ENCODE results near the gene SCNN1A.

SCNN1A gene

GRCh38 chr12:6376079-6376869 is 911 bp upstream of the SCNN1A start:
- peak overlapping the region; percentile 7 for H2AFZ ChIP-seq (ENCODE audit: insufficient read depth, low read length, poor library complexity)
- H3K27me3 ChIP-seq (ENCODE audit: insufficient read depth, low read length) = no peaks in the 10 kb centered on the region
- peaks cover 1% of the 10 kb centered on the region for H3K9me3 ChIP-seq (ENCODE audit: insufficient read depth, low read depth, low read length)
- H4K12ac ChIP-seq (ENCODE audit: low read depth, low read length) = no peak overlapping the region
- no peak overlapping the region for H3K4ac ChIP-seq (ENCODE audit: low read depth, low read length)
- DNase-seq = peak in 1 of 2 donors; percentile 48
- H3K4me3 ChIP-seq (ENCODE audit: low read depth, low read length) = no peak overlapping the region
- no peaks in the 10 kb centered on the region for H3K36me3 ChIP-seq (ENCODE audit: control insufficient read depth in 1 of 2, insufficient read depth in 2 of 2, low read length in 2 of 2)
- peak overlapping the region; percentile 36 for H3K4me2 ChIP-seq (ENCODE audit: low read length)
- WGBS (ENCODE audit: extremely low coverage, insufficient coverage, insufficient read length) = no CpG with 5 or more reads among the region's 19 CpGs
- H3K4me1 ChIP-seq (ENCODE audit: control insufficient read depth in 1 of 2, insufficient read depth in 2 of 2, low read length in 2 of 2) = peaks cover 36 to 51% of the 10 kb centered on the region in 2 experiments
- H2BK12ac ChIP-seq (ENCODE audit: low read length) = peak overlapping the region; percentile 32
- H3K9ac ChIP-seq (ENCODE audit: low read length) = no peak overlapping the region
- H3K27ac ChIP-seq (ENCODE audit: low read depth, low read length) = peak overlapping the region; percentile 52
- H3K23ac ChIP-seq (ENCODE audit: low read length) = no peak overlapping the region
- no peaks in the 10 kb centered on the region for H3K79me2 ChIP-seq (ENCODE audit: control insufficient read depth, insufficient read depth, low read length, poor library complexity)
- H2BK5ac ChIP-seq (ENCODE audit: low read depth, low read length, poor library complexity) = peak overlapping the region; percentile 35
- H3K79me1 ChIP-seq (ENCODE audit: low read length) = peaks cover 23% of the 10 kb centered on the region
- peak overlapping the region; percentile 74 for H4K91ac ChIP-seq (ENCODE audit: low read depth, low read length)
- peak overlapping the region; percentile 19 for H3K18ac ChIP-seq (ENCODE audit: low read length)
- peak overlapping the region; percentile 37 for H3K14ac ChIP-seq (ENCODE audit: low read length)
- H2AK5ac ChIP-seq (ENCODE audit: low read length) = no peak overlapping the region
- H4K8ac ChIP-seq (ENCODE audit: low read depth, low read length) = peak overlapping the region; percentile 42
- peak overlapping the region; percentile 12 for H2BK120ac ChIP-seq (ENCODE audit: insufficient read depth, low read length, poor library complexity)

GRCh38 chr12:6374786-6375160 is 590 bp downstream of the SCNN1A start:
- no peak overlapping the region for H4K12ac ChIP-seq (ENCODE audit: low read depth, low read length)
- DNase-seq = no peak
- H3K23ac ChIP-seq (ENCODE audit: low read length) = no peak overlapping the region

GRCh38 chr12:6374028-6374785 is 1.2 kb downstream of the SCNN1A start:
- Histone ChIP-seq H3K27me3 (ENCODE audit: insufficient read depth, low read length) (no peaks in the 10 kb centered on the region), H4K91ac (ENCODE audit: low read depth, low read length) (peak overlapping the region; percentile 24), H2AFZ (ENCODE audit: insufficient read depth, low read length, poor library complexity) (no peak overlapping the region), H3K14ac (ENCODE audit: low read length) (peak overlapping the region; percentile 21), H2BK12ac (ENCODE audit: low read length) (peak overlapping the region; percentile 82), H4K12ac (ENCODE audit: low read depth, low read length) (no peak overlapping the region), H3K4ac (ENCODE audit: low read depth, low read length) (no peak overlapping the region), H3K9me3 (ENCODE audit: insufficient read depth, low read depth, low read length) (peaks cover 1% of the 10 kb centered on the region), H4K8ac (ENCODE audit: low read depth, low read length) (no peak overlapping the region), H3K79me1 (ENCODE audit: low read length) (peaks cover 28% of the 10 kb centered on the region), H2AK5ac (ENCODE audit: low read length) (peak overlapping the region; percentile 19), H3K23ac (ENCODE audit: low read length) (no peak overlapping the region), H3K79me2 (ENCODE audit: control insufficient read depth, insufficient read depth, low read length, poor library complexity) (peaks cover under 1% of the 10 kb centered on the region), H2BK120ac (ENCODE audit: insufficient read depth, low read length, poor library complexity) (no peak overlapping the region), H3K4me3 (ENCODE audit: low read depth, low read length) (no peak overlapping the region), H3K4me2 (ENCODE audit: low read length) (no peak overlapping the region), H3K18ac (ENCODE audit: low read length) (peak overlapping the region; percentile 51), H3K36me3 (ENCODE audit: control insufficient read depth in 1 of 2, insufficient read depth in 2 of 2, low read length in 2 of 2) (no peaks in the 10 kb centered on the region), H3K4me1 (ENCODE audit: control insufficient read depth in 1 of 2, insufficient read depth in 2 of 2, low read length in 2 of 2) (peaks cover 45 to 59% of the 10 kb centered on the region in 2 experiments), H2BK5ac (ENCODE audit: low read depth, low read length, poor library complexity) (no peak overlapping the region), H3K9ac (ENCODE audit: low read length) (no peak overlapping the region), H3K27ac (ENCODE audit: low read depth, low read length) (no peak overlapping the region)
- DNase-seq = no peak
- WGBS (ENCODE audit: extremely low coverage, insufficient coverage, insufficient read length) = no CpG with 5 or more reads among the region's 24 CpGs

More at GRCh38 chr12:6374786-6375160, 590 bp downstream of the SCNN1A start:
- Histone ChIP-seq H3K36me3 (ENCODE audit: control insufficient read depth in 1 of 2, insufficient read depth in 2 of 2, low read length in 2 of 2) (no peaks in the 10 kb centered on the region), H3K9me3 (ENCODE audit: insufficient read depth, low read depth, low read length) (peaks cover 1% of the 10 kb centered on the region), H2AK5ac (ENCODE audit: low read length) (peak overlapping the region; percentile 60), H3K4me1 (ENCODE audit: control insufficient read depth in 1 of 2, insufficient read depth in 2 of 2, low read length in 2 of 2) (peaks cover 44 to 59% of the 10 kb centered on the region in 2 experiments), H3K9ac (ENCODE audit: low read length) (no peak overlapping the region), H3K14ac (ENCODE audit: low read length) (peak overlapping the region; percentile 61), H3K79me1 (ENCODE audit: low read length) (peaks cover 28% of the 10 kb centered on the region), H4K8ac (ENCODE audit: low read depth, low read length) (peak overlapping the region; percentile 3), H2BK12ac (ENCODE audit: low read length) (peak overlapping the region; percentile 87), H3K18ac (ENCODE audit: low read length) (peak overlapping the region; percentile 51), H3K27me3 (ENCODE audit: insufficient read depth, low read length) (no peaks in the 10 kb centered on the region), H3K4me2 (ENCODE audit: low read length) (no peak overlapping the region), H2BK120ac (ENCODE audit: insufficient read depth, low read length, poor library complexity) (no peak overlapping the region), H3K79me2 (ENCODE audit: control insufficient read depth, insufficient read depth, low read length, poor library complexity) (no peaks in the 10 kb centered on the region), H3K4me3 (ENCODE audit: low read depth, low read length) (no peak overlapping the region), H2AFZ (ENCODE audit: insufficient read depth, low read length, poor library complexity) (no peak overlapping the region), H3K27ac (ENCODE audit: low read depth, low read length) (no peak overlapping the region), H2BK5ac (ENCODE audit: low read depth, low read length, poor library complexity) (no peak overlapping the region), H4K91ac (ENCODE audit: low read depth, low read length) (peak overlapping the region; percentile 27), H3K4ac (ENCODE audit: low read depth, low read length) (peak overlapping the region; percentile 23)
- WGBS (ENCODE audit: extremely low coverage, insufficient coverage, insufficient read length) = no CpG with 5 or more reads among the region's 7 CpGs

- WGBS (ENCODE audit: extremely low coverage, insufficient coverage, insufficient read length) = no CpG with 5 or more reads among the region's 14 CpGs
- no peak overlapping the region for H2AFZ ChIP-seq (ENCODE audit: insufficient read depth, low read length, poor library complexity)
These were observed 2.2 kb downstream of the SCNN1A start for GRCh38 chr12:6373022-6373787.

More at GRCh38 chr12:6373022-6373787, 2.2 kb downstream of the SCNN1A start:
- Histone ChIP-seq H2BK5ac (ENCODE audit: low read depth, low read length, poor library complexity) (no peak overlapping the region), H3K4me2 (ENCODE audit: low read length) (peak overlapping the region; percentile 40), H4K91ac (ENCODE audit: low read depth, low read length) (no peak overlapping the region), H3K14ac (ENCODE audit: low read length) (no peak overlapping the region), H3K4me3 (ENCODE audit: low read depth, low read length) (no peak overlapping the region), H3K36me3 (ENCODE audit: control insufficient read depth in 1 of 2, insufficient read depth in 2 of 2, low read length in 2 of 2) (no peaks in the 10 kb centered on the region), H3K27me3 (ENCODE audit: insufficient read depth, low read length) (no peaks in the 10 kb centered on the region), H3K23ac (ENCODE audit: low read length) (no peak overlapping the region), H3K4me1 (ENCODE audit: control insufficient read depth in 1 of 2, insufficient read depth in 2 of 2, low read length in 2 of 2) (peaks cover 47 to 59% of the 10 kb centered on the region in 2 experiments), H2BK120ac (ENCODE audit: insufficient read depth, low read length, poor library complexity) (no peak overlapping the region), H4K8ac (ENCODE audit: low read depth, low read length) (no peak overlapping the region), H3K9me3 (ENCODE audit: insufficient read depth, low read depth, low read length) (peaks cover 1% of the 10 kb centered on the region), H3K27ac (ENCODE audit: low read depth, low read length) (peak overlapping the region; percentile 35), H3K18ac (ENCODE audit: low read length) (no peak overlapping the region), H4K12ac (ENCODE audit: low read depth, low read length) (no peak overlapping the region), H3K9ac (ENCODE audit: low read length) (no peak overlapping the region), H3K79me1 (ENCODE audit: low read length) (peaks cover 28% of the 10 kb centered on the region), H3K79me2 (ENCODE audit: control insufficient read depth, insufficient read depth, low read length, poor library complexity) (peaks cover 3% of the 10 kb centered on the region), H2AK5ac (ENCODE audit: low read length) (peak overlapping the region; percentile 35), H3K4ac (ENCODE audit: low read depth, low read length) (no peak overlapping the region), H2BK12ac (ENCODE audit: low read length) (peak overlapping the region; percentile 44)
- no peak for DNase-seq

Measured in trophoblast cell (in vitro differentiated cells and primary cell).